Fibroblast of skin of back (primary cell): ENCODE measurements around the gene TMEM114.
A peak's percentile ranks its signal among the peaks of the same experiment; 100 is the strongest.
"Not testable (repeated sequence)": the region's sequence is repeated elsewhere in the genome, so short reads cannot be mapped to it uniquely, and the experiment has no call there.

Source experiments
- DNase-seq: peaks from one replicate; pipeline ENCODE4 v3.0.0-alpha.2; 2013

Gene TMEM114

GRCh38 chr16:8572919-8573724 lies 17.2 kb downstream of the TMEM114 start:
- DNase-seq: peak; percentile 31

- no peak for DNase-seq
Measured at GRCh38 chr16:8572063-8572918, 18.0 kb downstream of the TMEM114 start.

- DNase-seq: peak; percentile 80
Measured at GRCh38 chr16:8571061-8571596, 19.2 kb downstream of the TMEM114 start.

- not testable (repeated sequence) for DNase-seq
Measured at GRCh38 chr16:8570393-8570792, 19.9 kb downstream of the TMEM114 start.

- no peak for DNase-seq
Measured at GRCh38 chr16:8569650-8570346, 20.5 kb downstream of the TMEM114 start.

- DNase-seq: no peak
Measured at GRCh38 chr16:8568231-8568617, 22.1 kb downstream of the TMEM114 start.

- DNase-seq: peak; percentile 90
Measured at GRCh38 chr16:8567355-8568230, 22.7 kb downstream of the TMEM114 start.

GRCh38 chr16:8565498-8565897 lies 24.8 kb downstream of the TMEM114 start:
- no peak for DNase-seq

GRCh38 chr16:8564934-8565345 lies 25.4 kb downstream of the TMEM114 start:
- DNase-seq: no peak

GRCh38 chr16:8563944-8564540 lies 26.3 kb downstream of the TMEM114 start:
- not testable (repeated sequence) for DNase-seq

GRCh38 chr16:8561496-8561895 lies 28.8 kb downstream of the TMEM114 start:
- no peak for DNase-seq

- no peak for DNase-seq
Measured at GRCh38 chr16:8555400-8555799, 34.9 kb downstream of the TMEM114 start.

GRCh38 chr16:8554881-8555280 lies 35.4 kb downstream of the TMEM114 start:
- no peak for DNase-seq

GRCh38 chr16:8554022-8554421 lies 36.3 kb downstream of the TMEM114 start:
- no peak for DNase-seq

GRCh38 chr16:8552487-8553221 lies 37.7 kb downstream of the TMEM114 start:
- DNase-seq: no peak

- DNase-seq: no peak
Measured at GRCh38 chr16:8551388-8552332, 38.7 kb downstream of the TMEM114 start.

GRCh38 chr16:8550728-8551387 lies 39.5 kb downstream of the TMEM114 start:
- DNase-seq: no peak

GRCh38 chr16:8549843-8550412 lies 40.4 kb downstream of the TMEM114 start:
- DNase-seq: no peak
